ENCODE results near the gene BICRA. TPM values are rescaled to one million over a fixed set of nuclear protein-coding genes. Genes with fewer than 3 reads are reported as not detected.
"Not testable (repeated sequence)": the region's sequence is repeated elsewhere in the genome, so short reads cannot be mapped to it uniquely, and the experiment has no call there.

Gene BICRA
- total RNA-seq, 3 donors from 2014 or later, result 11.8 to 16.3 (median 11.9) TPM

DNA sequence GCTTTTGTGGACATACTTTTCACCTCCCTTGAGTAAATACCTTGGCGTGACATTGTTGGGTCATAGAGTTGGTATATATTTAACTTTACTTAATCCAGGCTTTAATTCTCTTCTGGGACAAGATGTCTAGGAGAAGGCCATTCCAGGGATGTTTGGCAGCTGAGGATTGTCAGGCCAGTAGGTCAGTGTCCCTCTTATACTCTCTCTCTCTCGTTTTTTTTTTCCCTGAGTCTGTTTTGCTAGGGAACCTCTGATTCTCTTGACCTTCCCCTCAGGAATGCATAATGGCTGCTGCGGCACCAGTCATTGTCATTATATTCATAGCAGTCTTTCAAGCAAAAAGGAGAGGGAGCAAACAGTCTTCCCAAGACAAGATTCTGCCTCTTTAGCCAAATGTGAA lies 48.8 kb downstream of the BICRA start:
- peaks cover 4% of the 10 kb centered on the region for H3K4me1 Mint-ChIP-seq (ENCODE audit: low read depth)
- ATAC-seq (no peak), DNase-seq (no peak)
- H3K4me3 Mint-ChIP-seq, result no peak overlapping the region
- H3K9me3 Mint-ChIP-seq, result no peaks in the 10 kb centered on the region
- peaks cover 11% of the 10 kb centered on the region for H3K36me3 Mint-ChIP-seq (ENCODE audit: insufficient read depth)
- no peaks in the 10 kb centered on the region for H3K27me3 Mint-ChIP-seq (ENCODE audit: low read depth)

DNA sequence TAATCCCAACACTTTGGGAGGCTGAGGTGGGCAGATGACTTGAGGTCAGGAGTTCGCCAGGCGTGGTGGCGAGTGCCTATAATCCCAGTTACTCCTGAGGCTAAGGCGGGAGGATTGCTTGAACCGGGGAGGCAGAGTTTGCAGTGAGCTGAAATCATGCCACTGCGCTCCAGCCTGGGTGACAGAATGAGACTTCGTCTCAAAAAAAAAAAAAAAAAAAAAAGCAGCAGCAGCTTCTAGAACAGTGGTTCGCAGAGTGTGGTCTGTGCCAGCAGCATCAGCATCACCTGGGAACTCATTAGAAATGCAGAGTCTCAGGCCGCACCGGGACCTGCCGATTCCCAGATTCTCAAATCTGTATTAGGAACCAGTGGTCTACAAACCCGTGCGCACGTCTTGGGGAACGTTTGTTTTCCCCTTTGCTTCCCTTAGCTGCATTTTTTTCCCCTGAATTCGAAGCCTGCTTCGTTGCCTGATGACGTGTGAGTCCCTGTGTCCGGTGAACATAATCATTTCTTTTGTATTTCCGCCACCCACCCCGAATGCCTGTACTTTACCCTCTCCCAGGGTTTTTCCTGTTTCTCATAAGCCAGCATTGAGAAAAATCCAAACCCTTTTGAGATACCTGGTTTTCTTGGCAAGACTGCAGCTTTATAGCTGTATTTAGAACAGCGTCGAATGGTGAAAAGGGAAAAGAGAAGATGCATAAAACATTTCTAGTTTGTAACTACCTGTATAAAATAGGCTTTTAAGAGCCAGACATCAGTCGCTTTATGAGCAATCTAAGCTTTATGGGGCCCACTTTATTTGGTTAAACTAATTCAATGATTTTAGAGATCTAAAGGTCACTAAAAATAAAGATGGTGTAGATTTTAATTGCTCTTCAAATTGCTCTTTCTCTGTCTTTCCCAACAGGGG lies 49.8 kb downstream of the BICRA start:
- no peak for ATAC-seq
- H3K9me3 Mint-ChIP-seq, result no peaks in the 10 kb centered on the region
- H3K27me3 Mint-ChIP-seq (ENCODE audit: low read depth), result no peaks in the 10 kb centered on the region
- H3K4me1 Mint-ChIP-seq (ENCODE audit: low read depth), result peaks cover 4% of the 10 kb centered on the region
- no peak overlapping the region for H3K4me3 Mint-ChIP-seq
- peaks cover 7% of the 10 kb centered on the region for H3K36me3 Mint-ChIP-seq (ENCODE audit: insufficient read depth)
- DNase-seq, result no peak

DNA sequence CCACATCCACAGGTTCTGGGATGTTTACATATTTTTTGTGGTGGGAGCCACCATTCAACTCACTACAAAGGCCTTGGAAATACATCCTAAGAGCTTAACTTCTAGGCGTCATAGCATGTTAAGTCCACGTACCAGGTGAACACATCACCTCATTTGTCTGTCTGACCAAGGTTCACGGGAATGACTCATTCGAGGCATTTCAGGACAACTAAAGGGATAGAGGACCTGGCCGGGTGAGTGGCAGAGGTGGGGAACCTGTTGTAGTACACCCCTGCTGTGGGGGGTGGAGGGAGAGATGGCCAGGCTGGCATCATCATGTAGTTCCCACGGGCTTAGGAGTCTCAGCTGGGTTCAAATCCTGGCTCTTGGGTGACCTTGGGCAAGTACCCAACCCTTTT lies 51.5 kb downstream of the BICRA start:
- ATAC-seq (no peak), DNase-seq (no peak)
- no peaks in the 10 kb centered on the region for H3K9me3 Mint-ChIP-seq
- no peaks in the 10 kb centered on the region for H3K27me3 Mint-ChIP-seq (ENCODE audit: low read depth)
- no peak overlapping the region for H3K4me3 Mint-ChIP-seq
- H3K36me3 Mint-ChIP-seq (ENCODE audit: insufficient read depth), result peaks cover 2% of the 10 kb centered on the region
- H3K4me1 Mint-ChIP-seq (ENCODE audit: low read depth), result peaks cover 3% of the 10 kb centered on the region

DNA sequence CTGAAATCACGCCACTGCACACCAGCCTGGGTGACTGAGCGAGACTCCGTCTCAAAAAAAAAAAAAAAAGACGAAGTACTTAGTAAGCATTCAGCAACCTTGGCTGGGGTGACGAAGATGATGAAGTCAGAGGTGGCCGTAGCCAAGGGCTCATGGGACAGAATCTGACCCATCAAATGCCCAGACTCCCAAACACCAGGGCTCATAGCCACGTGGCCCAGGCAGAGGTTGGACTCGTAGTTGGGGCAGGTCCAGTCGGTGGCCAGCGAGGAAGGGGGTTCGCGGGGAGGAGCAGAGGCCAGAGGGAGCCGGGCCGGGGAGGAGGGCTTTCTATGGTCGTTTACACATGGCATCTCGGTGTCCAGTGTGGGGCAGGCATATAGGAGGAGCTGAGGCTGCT lies 52.2 kb downstream of the BICRA start:
- no peaks in the 10 kb centered on the region for H3K9me3 Mint-ChIP-seq
- peaks cover 2% of the 10 kb centered on the region for H3K36me3 Mint-ChIP-seq (ENCODE audit: insufficient read depth)
- ATAC-seq (no peak), DNase-seq (no peak)
- peaks cover under 1% of the 10 kb centered on the region for H3K4me1 Mint-ChIP-seq (ENCODE audit: low read depth)
- H3K4me3 Mint-ChIP-seq, result no peak overlapping the region
- H3K27me3 Mint-ChIP-seq (ENCODE audit: low read depth), result no peaks in the 10 kb centered on the region

DNA sequence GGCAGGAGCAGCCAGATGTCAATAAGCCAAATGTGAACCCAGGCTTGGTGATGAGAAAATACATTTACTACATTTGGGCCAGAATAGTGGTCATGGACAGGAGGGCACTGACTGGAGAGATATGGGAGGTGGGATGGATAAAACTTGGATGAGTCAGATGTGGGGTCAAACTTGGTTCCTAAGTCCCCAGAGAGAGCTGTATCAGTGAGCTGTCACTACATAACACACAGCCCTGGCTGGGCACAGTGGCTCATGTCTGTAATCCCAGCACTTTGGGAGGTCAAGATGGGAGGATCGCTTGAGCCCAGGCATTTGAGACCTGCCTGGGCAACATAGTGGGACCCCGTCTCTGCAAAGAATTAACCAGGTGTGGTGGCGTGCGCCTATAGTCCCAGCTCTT lies 52.7 kb downstream of the BICRA start:
- Mint-ChIP-seq H3K36me3 (ENCODE audit: insufficient read depth) (peaks cover 2% of the 10 kb centered on the region), H3K27me3 (ENCODE audit: low read depth) (no peaks in the 10 kb centered on the region), H3K9me3 (no peaks in the 10 kb centered on the region), H3K4me1 (ENCODE audit: low read depth) (no peaks in the 10 kb centered on the region), H3K4me3 (no peak overlapping the region)
- no peak for DNase-seq
- ATAC-seq, result no peak

DNA sequence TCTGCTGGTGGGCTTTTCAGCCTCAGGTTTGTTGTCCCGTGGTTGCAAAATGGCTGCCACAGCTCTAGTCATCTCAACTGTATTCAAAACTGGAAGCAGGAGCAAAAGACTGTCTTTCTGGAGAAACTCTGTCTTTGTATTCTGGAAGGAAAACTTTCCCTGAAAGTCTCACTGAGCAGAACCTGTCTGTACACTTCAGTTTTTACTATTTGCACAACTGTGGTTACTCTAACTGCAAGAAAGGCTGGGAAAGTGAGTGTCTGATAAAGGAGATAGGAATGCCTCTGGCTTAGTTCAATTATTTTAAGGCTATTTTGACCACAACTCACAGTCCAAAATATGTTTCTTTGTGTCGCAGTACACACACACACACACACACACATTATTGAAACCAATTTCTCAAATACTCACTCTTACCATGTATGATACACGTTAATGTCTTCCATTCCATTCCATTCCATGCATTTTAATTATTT lies 54.5 kb downstream of the BICRA start:
- peaks cover 2% of the 10 kb centered on the region for H3K36me3 Mint-ChIP-seq (ENCODE audit: insufficient read depth)
- DNase-seq (no peak), ATAC-seq (no peak)
- no peaks in the 10 kb centered on the region for H3K9me3 Mint-ChIP-seq
- H3K27me3 Mint-ChIP-seq (ENCODE audit: low read depth), result no peaks in the 10 kb centered on the region
- no peak overlapping the region for H3K4me3 Mint-ChIP-seq
- H3K4me1 Mint-ChIP-seq (ENCODE audit: low read depth), result no peaks in the 10 kb centered on the region

DNA sequence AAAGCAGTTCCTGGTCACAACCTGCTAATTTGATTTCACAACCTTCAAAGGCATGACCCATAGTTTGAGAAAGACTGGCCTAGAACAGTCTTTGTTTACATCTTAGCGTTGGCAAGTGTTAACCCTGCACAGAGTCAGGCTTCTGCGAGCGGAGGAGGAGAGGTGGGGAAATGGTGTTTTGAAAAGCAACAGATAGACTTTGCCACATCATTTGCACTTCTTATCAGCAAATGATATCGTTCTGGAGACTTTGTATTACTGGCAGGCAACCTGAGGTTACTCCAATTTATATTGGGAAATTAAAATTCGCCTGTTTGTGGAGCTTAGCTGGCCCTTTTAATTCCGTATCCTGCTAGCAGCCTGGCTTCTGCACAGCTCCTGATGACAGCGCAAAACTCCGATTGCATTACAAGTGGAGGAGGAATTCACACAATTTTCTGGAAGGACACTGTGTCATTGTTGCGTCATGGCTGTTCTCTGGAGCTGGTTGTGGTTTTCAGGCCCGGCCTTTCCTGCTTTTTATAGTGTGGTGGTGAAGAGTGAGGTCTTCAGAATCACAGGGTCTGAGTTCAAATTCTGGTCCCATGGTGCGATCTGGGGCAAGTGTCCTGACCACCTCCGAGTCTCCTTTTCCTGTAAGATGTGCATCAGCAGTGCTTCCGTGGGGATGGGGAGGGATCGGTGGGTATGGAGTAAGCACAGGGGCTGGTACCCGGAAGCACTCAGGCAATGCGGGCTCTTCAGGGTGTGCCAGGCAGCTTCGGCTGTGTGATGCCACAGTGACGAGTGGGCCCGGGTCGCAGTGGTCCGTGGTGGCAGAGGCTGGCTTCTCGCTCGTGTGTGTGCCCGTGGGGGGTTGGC lies 55.2 kb downstream of the BICRA start:
- no peaks in the 10 kb centered on the region for H3K27me3 Mint-ChIP-seq (ENCODE audit: low read depth)
- ATAC-seq, result no peak

DNA sequence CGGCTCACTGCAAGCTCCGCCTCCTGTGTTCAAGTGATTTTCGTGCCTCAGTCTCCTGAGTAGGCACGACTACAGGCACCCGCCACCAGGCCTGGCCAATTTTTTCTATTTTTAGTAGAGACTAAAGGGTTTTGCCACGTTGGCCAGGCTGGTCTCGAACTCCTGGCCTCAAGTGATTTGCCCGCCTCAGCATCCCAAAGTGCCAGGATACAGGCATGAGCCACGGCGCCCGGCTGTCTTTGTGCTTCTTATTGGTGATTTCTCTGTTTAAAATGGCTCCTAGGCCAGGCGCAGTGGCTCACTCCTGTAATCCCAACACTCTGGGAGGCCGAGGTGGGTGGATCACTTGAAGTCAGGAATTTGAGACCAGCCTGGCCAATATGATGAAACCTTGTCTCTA lies 59.6 kb downstream of the BICRA start:
- not testable (repeated sequence) for ATAC-seq; H3K36me3 Mint-ChIP-seq (ENCODE audit: insufficient read depth); H3K4me3 Mint-ChIP-seq; H3K27me3 Mint-ChIP-seq (ENCODE audit: low read depth); H3K4me1 Mint-ChIP-seq (ENCODE audit: low read depth); DNase-seq; H3K9me3 Mint-ChIP-seq

More for the DNA sequence above, 55.2 kb downstream of the BICRA start:
- Mint-ChIP-seq H3K36me3 (ENCODE audit: insufficient read depth) (peaks cover 2% of the 10 kb centered on the region), H3K9me3 (no peaks in the 10 kb centered on the region), H3K4me1 (ENCODE audit: low read depth) (no peaks in the 10 kb centered on the region), H3K4me3 (no peak overlapping the region)
- DNase-seq, result no peak

DNA sequence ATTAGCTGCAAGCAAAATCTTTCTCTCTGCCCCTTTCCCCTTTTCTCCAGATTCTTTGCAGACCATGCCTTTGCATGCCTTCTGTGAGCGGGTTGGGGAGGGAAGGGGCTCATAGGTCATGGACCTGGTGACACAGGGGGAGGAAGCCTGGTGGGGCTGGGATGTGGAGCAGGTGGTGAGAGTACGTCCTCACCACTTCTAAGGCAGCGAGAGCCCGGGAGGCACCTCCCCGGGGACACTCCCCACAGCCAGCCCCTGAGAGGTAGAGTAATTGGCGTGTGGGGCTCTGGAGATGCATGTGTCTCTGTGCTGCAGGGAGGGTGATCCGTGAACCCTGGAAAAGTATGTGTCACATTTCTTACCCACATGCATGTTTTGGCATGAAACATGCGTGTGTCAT lies 61.8 kb downstream of the BICRA start:
- H3K36me3 Mint-ChIP-seq (ENCODE audit: insufficient read depth), result peaks cover 16% of the 10 kb centered on the region
- H3K9me3 Mint-ChIP-seq, result no peaks in the 10 kb centered on the region
- no peak overlapping the region for H3K4me3 Mint-ChIP-seq
- DNase-seq (no peak), ATAC-seq (no peak)
- no peaks in the 10 kb centered on the region for H3K27me3 Mint-ChIP-seq (ENCODE audit: low read depth)
- H3K4me1 Mint-ChIP-seq (ENCODE audit: low read depth), result peaks cover 2% of the 10 kb centered on the region

DNA sequence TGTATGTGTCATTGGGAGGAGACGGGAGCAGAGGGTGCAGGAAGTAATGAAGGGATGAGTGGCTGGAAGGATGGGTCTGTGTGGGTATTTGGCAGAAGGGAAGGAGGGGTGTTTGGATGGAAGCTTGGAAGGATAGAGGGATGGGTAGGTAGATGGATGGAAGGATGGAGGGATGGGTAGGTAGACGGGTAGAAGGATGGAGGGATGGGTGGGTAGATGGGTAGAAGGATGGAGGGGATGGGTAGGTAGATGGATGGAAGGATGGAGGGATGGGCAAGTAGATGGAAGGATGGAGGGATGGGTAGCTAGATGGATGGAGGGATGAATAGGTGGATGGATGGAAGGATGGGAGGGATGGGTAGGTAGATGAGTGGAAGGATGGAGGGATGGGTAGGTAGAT lies 62.6 kb downstream of the BICRA start:
- Mint-ChIP-seq H3K4me3 (no peak overlapping the region), H3K4me1 (ENCODE audit: low read depth) (peaks cover 2% of the 10 kb centered on the region), H3K36me3 (ENCODE audit: insufficient read depth) (peaks cover 17% of the 10 kb centered on the region), H3K27me3 (ENCODE audit: low read depth) (no peaks in the 10 kb centered on the region), H3K9me3 (no peaks in the 10 kb centered on the region)
- ATAC-seq, result no peak
- DNase-seq, result no peak

DNA sequence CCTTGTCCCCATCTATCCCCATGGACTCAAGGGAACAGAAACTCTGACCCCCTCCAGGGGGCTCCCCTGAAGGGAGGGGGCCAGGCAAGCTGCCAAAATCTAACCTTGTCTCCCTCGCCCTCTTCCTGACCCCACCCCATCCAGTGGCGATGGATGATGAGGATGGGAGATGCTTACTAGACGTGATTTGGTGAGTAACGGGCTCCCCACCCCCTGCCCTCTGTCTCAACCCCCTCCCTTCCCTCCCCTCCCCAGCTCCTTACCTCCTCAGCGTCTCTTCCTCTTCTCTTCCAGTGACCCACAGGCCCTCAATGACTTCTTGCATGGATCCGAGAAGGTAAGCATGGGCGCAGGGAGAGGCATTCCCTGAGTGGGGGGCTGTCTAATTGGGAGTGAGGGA lies 64.5 kb downstream of the BICRA start:
- DNase-seq (no peak), ATAC-seq (no peak)
- no peaks in the 10 kb centered on the region for H3K27me3 Mint-ChIP-seq (ENCODE audit: low read depth)
- H3K4me1 Mint-ChIP-seq (ENCODE audit: low read depth), result peaks cover 2% of the 10 kb centered on the region
- peaks cover 22% of the 10 kb centered on the region for H3K36me3 Mint-ChIP-seq (ENCODE audit: insufficient read depth)
- H3K9me3 Mint-ChIP-seq, result no peaks in the 10 kb centered on the region
- no peak overlapping the region for H3K4me3 Mint-ChIP-seq

DNA sequence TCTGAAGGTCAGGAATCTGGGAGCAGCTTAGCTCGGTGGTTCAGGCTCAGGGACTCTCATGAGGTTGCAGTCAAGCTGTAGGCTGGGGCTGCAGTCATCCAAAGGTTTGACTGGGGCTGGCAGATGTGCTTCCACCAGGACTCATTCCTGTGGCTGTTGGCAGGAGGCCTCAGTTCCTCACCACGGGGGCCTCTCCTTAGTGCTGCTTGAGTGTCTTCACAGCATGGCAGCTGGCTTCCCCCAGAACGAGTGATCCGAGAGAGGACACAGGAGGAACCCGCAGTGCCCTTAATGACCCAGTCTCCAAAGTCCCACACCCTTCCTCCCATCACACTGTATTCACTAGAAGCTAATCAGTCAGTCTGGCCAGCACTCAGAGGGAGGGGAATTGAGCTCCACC lies 65.6 kb downstream of the BICRA start:
- H3K4me1 Mint-ChIP-seq (ENCODE audit: low read depth), result peaks cover 2% of the 10 kb centered on the region
- H3K9me3 Mint-ChIP-seq, result no peaks in the 10 kb centered on the region
- peaks cover 25% of the 10 kb centered on the region for H3K36me3 Mint-ChIP-seq (ENCODE audit: insufficient read depth)
- no peak for ATAC-seq
- DNase-seq, result no peak
- no peaks in the 10 kb centered on the region for H3K27me3 Mint-ChIP-seq (ENCODE audit: low read depth)
- H3K4me3 Mint-ChIP-seq, result no peak overlapping the region

DNA sequence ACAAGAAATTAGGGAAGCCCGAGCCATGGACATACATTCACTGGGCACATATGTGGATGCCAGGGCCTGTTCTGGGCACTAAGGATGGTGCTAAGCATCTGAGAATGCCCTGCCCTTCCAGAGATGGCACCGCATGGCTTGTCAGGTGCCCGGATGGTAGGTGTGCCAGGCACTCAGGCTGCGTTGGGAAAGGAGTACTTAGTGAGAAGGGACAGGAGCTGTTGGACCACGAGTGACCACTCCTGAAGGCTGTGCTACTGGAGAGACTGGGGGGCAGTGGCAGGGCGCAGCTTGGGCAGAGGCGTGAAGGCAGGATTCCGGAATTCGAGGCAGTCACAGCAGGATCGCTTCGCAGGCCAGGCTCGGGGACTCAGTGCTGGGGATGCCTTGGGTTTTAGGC lies 66.3 kb downstream of the BICRA start:
- ATAC-seq, result no peak
- peaks cover 2% of the 10 kb centered on the region for H3K4me1 Mint-ChIP-seq (ENCODE audit: low read depth)
- DNase-seq, result no peak
- H3K27me3 Mint-ChIP-seq (ENCODE audit: low read depth), result no peaks in the 10 kb centered on the region
- H3K9me3 Mint-ChIP-seq, result no peaks in the 10 kb centered on the region
- no peak overlapping the region for H3K4me3 Mint-ChIP-seq
- H3K36me3 Mint-ChIP-seq (ENCODE audit: insufficient read depth), result peaks cover 23% of the 10 kb centered on the region

DNA sequence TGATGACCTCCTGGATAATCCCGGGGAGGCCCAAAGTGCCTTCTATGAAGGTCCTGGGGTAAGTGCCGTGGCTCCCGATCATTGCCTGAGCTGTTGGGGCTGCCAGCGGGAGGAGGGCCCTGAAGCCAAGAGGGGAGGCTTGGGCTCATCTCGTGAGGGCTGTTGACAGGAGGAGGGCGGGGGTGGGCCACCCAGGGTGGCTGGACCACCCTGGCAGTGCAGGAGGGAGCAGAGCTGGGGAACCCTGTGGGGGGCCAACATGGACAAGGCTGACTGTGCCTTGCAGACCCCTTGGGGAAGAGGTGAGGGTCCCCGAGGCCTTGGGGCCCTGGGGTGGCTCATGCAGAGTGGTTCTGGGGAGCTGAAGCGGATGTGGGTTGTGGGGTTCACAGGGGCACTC lies 66.9 kb downstream of the BICRA start:
- ATAC-seq, result no peak
- Mint-ChIP-seq H3K4me1 (ENCODE audit: low read depth) (no peaks in the 10 kb centered on the region), H3K4me3 (no peak overlapping the region), H3K36me3 (ENCODE audit: insufficient read depth) (peaks cover 20% of the 10 kb centered on the region), H3K27me3 (ENCODE audit: low read depth) (no peaks in the 10 kb centered on the region), H3K9me3 (no peaks in the 10 kb centered on the region)
- no peak for DNase-seq

Measured in activated T-cell treated with anti-CD3 and anti-CD28 coated beads, Interleukin-2, amount 50 U/mL, for 4 hours (primary cell).